Amniotic epithelial cell (primary cell): ENCODE results near the gene PTPRE.

Experiments used
- DNase-seq: peaks from one replicate; pipeline ENCODE4 v3.0.0-alpha.2; 2010; ENCODE audit warnings: low read depth

PTPRE gene

DNA sequence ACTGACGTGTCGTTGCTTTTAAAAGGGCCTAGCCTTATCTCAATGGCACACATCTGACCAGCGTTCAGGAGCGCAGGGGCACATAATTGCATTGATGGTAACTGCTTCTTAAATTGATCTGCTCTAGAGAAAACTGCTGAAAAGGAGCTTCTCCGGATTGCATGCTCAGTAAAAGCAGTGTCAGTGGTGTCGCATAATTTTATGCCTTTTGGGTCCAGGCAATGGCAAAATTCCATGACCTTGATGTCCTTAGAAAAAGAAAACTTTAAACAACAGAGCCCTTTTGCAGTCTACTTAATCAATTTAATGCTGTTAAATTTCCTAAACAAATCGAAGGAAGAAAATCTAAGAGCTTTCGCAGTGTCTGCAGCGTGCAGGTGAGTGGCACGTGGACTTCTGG, 75.7 kb downstream of the PTPRE start:
- DNase-seq = no peak

- no peak for DNase-seq
These were observed 76.6 kb downstream of the PTPRE start for GRCh38 chr10:127983344-127984100.

DNA sequence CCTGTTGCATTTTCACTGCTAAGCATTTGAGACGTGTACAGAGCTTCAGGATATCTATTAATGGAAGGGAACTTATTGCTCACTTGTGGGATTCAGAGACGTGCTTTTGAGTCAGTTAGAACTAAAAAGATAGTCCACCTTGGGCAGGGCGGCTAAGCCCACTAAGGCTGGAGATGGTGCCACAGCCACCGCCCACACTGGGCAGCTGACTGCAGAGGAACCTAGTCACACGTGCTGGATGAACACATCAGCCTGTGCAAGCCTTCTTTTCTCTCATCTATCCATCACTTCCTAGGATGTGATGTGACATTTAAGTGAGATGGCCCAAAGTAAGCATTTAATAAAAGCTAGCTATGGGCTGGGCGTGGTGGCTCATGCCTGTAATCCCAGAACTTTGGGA, 78.0 kb downstream of the PTPRE start:
- no peak for DNase-seq

DNA sequence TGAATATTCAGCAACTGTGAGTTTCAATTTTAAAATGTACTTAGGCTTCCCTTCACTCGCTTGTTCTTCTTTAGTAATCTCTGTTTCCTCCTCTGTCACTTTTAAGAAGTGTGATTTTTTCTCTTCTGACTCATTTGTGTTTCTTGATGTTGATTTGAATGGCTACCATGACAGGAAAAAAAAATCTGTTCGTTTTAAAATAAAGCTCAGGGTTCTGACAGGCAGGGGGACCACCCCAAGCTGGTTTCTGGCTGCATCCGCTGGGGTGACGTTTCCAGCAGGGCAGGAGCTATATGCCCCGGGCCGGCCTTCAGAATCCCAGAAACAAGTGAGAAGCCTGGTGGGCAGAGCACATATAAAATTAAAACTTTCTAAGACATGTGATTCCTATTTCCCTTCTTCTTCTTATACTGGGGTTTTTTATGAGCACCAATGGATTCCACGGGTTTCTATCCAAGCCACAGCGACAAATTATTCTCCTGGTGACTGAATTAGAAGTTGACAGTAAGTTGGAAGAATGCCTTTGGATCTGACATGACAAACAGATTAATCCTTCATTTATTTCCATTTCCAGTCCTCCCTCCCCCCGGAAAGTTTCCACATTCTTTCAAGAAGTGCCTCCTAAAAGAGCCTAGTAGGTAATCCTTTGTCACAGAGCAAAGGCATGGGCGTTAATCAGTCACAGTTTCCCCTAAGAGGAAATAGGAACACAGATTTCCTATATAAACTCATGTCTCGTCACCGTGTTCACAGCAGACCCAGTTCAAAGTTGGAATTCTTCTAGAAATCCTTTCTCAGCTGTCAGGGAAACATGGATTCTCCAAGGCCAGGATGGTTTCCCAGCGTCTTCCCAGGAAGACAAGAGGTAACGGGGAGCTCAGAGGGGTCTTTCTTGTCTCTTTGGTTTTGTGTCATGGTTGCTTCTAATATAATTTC, 79.9 kb downstream of the PTPRE start:
- no peak for DNase-seq

GRCh38 chr10:127987467-127988380, 80.8 kb downstream of the PTPRE start:
- no peak for DNase-seq

- DNase-seq = peak; percentile 28
These were observed 82.6 kb downstream of the PTPRE start for GRCh38 chr10:127989481-127990012.

DNA sequence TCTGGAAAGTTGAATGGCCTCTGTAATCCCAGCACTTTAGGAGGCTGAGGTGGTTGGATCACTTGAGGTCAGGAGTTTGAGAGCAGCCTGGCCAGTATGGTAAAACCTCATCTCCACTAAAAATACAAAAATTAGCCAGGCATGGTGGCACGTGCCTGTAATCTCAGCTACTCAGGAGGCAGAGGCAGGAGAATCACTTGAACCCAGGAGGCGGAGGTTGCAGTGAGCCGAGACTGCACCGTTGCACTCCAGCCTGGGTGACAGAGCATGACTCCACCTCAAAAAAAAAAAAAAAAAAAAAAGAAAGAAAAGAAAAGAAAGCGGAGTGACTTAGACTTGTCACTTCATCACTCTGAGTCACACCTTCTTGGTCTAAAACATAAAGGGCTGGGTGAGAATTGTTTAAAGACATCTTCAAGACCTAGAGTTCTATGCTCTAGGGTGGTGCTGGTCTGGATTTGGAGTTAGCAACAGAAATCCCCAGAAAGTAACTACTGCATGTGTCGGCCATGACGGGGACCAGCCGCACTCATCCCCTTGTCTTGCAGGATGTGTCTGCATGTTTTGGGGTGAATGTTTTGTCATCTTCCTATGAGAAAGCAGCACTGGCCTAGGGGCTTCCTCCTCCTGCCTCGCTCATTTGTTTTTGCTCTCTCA, 83.4 kb downstream of the PTPRE start:
- peak; percentile 18 for DNase-seq

DNA sequence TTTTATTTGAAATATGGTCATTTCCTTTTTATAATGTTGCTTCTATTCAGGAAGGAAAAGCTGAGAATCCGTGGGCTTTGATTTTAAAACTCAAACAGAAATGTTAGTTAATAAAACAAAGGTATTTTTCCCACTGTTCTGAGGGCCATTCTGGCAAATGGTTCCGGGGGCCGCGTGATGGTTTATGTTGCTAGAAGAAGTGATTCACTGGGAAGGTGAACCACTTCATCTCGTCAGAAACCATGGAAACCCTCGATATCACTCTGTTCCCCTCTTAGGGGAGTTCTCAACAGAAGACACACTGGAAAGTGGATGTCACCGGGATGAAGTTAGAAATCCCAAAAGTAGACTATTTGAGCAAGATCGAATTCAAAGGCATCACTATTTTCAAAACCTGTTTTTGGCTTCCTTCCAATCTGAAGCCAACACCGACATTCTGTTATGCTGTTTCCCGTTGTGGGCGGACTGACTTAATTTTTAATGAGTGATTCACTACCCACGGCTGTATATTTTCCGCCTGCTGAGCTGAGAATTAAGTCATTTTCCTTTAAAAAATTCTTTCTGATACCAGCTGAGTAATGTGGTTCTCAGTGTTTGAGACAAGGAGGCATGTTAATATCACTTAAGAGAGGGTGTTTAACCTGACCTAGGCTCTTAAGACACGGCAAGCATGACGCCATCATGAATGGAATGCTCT, 84.1 kb downstream of the PTPRE start:
- peak; percentile 99 for DNase-seq

GRCh38 chr10:127991543-127992255, 84.8 kb downstream of the PTPRE start:
- DNase-seq = no peak

GRCh38 chr10:127992376-127992775, 85.5 kb downstream of the PTPRE start:
- DNase-seq = no peak

GRCh38 chr10:127993056-127993690, 86.3 kb downstream of the PTPRE start:
- DNase-seq = no peak

DNA sequence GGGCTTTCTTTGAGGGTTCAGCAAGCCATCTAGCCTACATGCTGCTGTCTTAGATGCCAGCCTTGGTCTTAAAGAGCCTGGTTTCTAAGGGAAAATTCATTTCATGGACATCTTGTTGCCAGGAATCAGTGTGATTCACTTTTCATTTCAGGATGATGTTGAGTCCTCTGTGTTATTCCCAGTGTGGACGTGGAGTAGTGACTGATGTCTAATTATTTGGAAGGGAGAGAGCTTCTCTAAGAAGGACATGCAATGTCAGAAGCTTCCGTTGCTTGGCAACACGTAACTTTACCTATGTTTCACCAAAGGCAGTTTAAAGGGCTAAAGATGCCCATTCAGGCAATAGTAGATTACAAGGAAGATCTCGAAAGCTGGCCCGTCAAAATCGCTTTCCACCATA, 89.0 kb downstream of the PTPRE start:
- DNase-seq = no peak

- DNase-seq = peak; percentile 80
These were observed 89.7 kb downstream of the PTPRE start for GRCh38 chr10:127996586-127996985.

GRCh38 chr10:127997271-127997670, 90.4 kb downstream of the PTPRE start:
- DNase-seq = no peak

DNA sequence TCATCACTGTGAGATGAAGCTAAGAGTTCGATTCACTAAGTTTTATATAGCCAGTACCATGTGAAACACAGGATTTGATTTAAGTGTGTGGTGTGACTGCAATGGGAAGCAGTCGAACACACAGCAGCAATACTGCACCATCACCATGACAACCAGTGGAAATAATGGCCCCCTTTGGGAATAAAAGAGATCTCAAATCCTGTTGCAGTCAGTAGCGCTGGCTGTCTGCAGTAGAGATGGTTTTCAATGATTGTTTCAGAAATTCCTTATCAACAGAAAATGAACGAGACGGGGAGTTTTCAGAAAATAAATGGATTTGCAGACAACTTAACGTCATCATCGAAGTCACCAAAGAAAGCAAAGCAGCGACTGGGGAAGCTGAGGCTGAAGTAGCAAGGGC, 91.0 kb downstream of the PTPRE start:
- DNase-seq = no peak

GRCh38 chr10:127998501-127999144, 91.7 kb downstream of the PTPRE start:
- DNase-seq = no peak

DNA sequence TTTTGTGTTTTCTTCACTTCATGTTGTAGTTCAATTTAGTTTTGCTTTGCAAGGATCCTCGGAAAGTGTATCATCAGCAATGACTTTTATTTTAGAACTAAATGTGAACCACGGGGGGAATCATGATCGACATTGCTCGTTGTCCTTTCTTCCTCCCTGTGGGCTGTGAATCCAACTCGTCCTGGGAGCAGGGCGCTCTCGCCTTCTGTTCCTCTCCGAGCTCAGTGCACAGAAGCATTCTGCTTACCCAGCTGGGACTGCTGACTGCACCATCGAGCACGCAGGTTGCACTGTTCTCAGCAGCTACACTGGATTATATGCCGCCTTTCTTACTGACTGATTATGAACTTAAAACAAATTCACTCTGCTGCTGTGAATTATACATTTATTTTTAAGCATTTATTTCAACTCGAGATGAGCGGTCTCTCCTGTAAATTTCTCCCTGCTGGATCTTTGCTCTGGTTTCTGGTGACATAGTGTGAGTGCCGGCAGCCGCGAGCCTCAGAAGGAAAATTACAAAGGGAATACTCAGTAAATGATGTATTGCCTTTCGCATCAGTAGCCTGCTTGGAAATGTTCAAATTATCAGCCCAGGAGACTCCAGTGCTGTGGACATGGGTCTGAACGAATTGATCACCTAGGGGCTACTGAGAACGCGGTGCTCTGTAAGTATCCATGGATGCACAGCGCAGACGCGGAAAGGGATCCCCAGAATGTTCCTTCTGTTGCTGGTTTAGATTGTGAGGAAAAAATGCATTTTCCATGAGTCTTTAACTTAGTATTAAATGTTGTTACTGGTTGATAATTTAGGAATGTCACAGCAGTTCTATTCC, 92.6 kb downstream of the PTPRE start:
- DNase-seq = no peak
